NCI-H82 treated with DMSO at 0.1 percent for 48 hours (cell line): Measurements from ENCODE around the gene ADIRF.
A peak's percentile ranks its signal among the peaks of the same experiment; 100 is the strongest.

Source experiments
- DNase-seq: peaks from one replicate; lab custom pipeline; 2025; ENCODE audit not compliant: unreplicated experiment; lab: John Stamatoyannopoulos, UW

Gene ADIRF

DNA sequence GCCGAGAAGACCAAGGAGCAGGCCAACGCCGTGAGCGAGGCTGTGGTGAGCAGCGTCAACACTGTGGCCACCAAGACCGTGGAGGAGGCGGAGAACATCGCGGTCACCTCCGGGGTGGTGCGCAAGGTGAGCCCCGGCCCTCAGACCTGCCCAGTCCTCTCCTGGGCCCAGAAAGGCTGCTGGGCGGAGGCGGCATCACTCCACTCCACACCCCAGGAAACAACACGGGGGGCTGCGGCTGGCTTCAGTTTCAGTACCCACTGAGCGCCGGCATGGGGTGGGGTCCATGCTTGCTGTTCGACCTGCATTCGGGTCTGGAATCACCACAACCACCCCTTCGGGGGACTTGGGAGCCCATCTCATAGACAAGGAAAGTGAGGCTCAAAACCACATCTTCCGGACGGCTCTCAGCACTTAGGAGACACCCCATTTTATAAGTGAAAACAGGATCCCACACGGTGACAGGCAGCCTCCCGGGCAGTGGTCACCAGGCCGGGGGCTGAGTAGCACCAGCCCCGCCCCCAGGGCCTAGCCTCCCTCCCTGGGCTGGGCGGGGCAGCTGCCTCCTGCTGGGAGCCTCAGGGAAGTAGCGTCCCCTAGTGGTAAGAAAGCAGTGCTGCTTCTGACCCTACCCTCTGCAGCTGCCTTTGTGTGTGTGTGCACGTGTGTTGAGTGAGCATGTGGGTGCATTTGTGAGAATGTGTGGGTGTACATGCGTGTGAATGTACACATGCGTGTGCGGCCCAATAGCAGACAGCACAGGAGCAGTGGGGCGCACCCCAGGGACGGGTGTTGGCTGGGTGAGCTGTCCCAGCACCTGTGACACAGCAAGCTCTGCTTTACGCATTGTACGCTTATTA is 8.0 kb upstream of the ADIRF start:
- DNase-seq = peak; percentile 39

DNA sequence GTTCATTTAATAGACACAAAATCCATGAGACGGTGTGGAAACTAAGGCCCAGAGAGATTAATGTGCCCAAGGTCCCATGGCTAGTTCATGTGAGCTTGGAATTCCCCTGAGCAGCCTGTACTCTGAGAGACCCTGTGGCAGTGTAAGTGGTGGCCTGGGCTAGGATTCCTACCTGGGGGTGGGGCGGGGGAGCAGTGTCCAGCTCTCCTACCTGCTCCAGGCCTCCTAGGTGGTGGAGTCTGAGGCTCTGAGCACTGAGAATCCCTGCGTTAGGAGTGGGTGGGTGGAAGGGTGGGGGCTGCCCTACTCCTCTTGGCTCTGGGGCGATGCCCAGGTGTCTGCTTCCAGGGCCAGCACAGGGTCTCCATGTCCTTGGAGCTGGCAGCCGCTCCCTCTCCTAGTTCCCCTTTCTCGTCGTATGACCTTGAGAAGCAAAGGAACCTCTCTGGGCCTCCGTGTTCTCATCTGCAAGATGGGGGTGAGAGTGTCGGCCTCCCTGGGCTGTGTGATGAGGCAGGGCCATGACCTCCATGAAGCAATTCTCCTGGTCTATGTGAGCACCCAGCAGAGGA is 7.3 kb upstream of the ADIRF start:
- no peak for DNase-seq

DNA sequence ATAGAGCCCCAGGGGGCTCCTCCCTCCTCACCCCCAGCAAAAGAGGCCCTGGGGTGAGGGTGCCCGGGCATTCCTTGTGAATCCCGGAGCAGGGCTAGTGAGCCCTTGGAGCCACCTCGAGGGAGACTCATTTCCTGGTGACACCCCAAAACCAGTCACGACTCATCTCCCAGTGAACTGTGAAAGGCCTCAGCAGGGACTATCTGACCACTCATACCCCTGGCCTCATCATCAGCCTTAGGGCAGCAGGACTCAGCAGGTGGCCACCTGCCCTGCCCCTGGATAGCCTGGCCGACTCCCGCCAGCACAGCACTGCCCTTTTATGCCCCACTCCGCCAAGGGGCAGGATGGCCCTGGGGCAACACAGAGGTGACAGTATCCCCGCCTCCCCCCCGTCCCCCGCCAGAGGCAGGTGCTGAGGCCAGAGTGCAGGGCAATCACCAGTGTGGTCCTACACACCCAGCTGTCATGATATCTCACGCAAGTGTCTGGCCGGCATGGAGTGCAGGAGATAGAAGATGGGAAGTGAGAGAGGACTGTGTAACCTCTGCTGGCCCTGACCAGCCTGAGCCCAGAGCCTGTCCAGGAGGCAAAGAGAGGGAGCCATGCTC is 6.7 kb upstream of the ADIRF start:
- DNase-seq = no peak

DNA sequence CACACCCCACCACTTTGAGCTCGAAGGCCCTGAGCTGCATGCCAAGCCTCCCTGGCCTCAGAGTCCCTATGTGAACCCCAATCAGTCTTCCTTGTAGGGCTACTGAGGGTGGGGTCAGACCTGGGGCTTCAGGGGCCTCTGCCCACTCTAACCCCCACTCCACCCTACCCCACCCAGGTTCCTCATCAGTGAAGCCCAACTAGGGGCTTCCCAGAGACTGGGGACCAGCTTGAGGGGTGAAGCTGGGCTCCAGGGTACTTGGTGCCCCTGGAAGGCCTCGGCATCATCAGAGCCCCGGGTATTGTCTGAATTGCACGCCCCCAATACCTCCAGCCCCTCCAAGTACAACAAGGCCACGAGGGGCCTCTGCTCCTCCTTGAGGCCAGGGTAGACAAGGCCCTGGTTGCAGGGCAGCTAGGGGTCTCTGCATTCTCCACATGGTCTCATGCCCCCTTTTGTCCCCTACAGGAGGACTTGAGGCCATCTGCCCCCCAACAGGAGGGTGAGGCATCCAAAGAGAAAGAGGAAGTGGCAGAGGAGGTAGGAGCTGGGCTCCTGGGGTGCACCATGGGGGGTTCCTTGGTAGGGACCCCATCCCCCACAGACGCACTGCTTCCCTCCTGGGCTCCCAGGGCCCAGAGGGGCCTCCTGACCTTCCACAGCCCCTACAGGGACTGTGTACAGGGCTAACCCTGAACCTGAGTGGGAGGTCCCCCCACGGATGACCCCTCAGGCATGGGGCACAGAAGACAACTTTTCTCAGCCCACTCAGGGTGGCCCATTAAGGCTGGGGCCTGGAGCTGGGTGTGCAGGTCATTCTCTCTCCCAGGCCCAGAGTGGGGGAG is 5.9 kb upstream of the ADIRF start:
- DNase-seq = no peak

DNA sequence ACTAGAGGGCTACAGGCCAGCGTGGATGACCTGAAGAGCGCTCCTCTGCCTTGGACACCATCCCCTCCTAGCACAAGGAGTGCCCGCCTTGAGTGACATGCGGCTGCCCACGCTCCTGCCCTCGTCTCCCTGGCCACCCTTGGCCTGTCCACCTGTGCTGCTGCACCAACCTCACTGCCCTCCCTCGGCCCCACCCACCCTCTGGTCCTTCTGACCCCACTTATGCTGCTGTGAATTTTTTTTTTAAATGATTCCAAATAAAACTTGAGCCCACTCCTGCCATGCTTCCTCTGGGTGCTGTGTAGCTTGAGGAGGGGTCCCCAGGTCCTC is 5.3 kb upstream of the ADIRF start:
- DNase-seq = no peak

DNA sequence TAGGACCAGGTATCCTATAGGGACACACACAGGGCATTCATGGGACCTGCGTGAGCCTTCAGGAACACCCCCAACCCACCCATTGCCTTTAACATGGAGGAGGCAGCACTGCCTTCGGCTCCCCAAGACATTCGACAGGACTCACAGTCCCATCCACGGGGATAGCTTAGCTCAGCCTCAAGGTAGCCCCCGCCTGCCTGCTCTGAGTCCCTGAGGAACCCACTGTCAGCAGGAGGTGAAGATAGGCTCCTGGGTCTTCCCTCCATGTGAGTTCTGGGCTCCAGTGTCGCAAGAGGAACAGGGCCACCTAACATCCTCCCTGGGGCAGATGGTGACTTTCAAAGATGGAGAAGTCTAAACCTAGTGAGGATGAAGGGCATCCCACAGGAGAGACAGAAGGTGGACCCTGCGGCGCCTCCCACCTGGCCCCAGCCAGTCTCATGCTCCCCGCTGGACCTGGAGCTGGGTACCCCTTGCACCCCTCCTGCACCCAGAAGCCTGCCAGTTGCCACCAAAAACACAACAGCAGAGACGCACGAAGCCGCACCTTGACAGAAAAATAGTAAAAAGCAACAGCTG is 4.9 kb upstream of the ADIRF start:
- DNase-seq = no peak

DNA sequence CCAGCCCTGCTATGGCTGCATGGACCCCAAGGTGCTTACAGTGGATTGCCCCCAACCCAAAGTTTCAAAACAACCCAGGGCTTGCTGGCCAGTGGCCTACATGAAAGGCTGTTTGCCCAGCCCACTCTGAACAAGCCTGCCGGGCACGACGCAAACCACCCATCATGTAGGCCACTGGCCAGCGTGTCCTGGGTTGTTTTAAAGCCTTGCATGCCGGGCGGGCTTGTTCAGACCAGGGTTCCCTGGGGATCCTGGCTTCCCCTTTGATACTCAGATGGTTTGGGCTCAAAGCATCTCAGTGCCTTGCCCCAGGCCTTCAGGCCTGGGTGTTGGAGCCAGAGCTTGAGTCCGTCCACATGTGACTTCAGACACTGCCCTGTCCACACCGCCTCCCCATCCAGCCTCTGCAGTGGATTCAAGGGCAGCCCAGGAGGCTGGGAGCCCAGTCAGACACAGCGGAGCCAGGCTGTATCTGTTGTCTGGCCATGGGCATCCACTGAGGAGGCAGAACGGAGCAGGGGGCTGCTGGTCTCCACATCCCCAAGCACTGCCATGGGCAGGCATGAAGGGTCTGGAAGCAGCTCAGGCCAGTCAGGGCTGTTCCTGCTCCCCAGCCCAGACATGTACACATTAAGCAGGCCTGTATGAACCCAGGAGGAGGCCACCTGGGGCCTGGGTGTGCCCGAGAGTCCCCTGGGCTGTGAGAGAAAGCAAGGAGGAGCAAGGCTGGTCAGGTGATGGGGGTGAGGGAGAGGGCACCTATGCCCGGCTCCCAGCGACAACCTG is 4.0 kb upstream of the ADIRF start:
- no peak for DNase-seq

DNA sequence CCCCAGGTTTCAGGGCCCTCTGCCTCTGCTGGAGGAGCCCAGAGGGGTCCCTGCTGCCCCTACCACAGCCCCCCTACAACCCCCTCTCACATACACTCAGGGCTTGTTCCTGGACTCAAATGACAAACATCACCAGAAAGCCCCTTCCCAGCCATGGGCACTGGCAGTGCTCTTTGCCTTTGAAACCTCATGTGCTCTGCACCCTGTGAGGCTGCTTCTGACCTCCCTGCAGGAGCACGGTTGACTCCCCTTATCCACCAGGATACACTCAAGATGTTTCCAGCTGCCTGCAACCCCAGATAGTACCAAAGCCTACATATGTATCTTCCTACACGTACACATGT is 3.5 kb upstream of the ADIRF start:
- DNase-seq = no peak

DNA sequence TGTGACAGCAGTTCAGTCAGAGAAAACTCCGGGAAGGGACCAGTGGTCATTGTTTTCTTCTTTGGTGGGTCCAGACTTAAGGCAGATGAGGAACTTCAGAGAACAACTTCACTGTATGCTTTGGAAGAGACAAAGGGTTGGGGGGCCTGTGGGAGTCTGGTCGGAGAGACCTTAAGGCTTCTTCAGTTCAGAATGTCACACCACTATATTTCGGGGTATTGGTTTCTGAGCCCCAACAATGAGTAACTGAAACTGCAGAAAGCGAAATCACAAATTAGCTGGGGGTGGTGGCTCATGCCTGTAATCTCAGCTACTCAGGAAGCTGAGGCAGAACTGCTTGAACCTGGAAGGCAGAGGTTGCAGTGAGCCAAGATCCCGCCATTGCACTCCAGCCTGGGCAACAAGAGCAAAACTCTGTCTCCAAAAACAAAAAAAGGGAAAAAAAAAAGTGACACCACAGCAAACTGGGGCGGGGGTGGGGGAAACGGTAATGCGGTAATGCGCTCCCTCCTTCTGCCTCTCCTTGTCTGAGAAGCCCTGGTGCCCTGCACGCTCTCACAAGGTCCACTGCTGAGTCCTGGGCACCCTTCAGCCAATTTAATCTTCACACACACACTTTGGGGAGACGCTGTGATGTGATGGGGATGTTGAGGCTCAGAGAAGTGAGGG is 2.2 kb upstream of the ADIRF start:
- no peak for DNase-seq

DNA sequence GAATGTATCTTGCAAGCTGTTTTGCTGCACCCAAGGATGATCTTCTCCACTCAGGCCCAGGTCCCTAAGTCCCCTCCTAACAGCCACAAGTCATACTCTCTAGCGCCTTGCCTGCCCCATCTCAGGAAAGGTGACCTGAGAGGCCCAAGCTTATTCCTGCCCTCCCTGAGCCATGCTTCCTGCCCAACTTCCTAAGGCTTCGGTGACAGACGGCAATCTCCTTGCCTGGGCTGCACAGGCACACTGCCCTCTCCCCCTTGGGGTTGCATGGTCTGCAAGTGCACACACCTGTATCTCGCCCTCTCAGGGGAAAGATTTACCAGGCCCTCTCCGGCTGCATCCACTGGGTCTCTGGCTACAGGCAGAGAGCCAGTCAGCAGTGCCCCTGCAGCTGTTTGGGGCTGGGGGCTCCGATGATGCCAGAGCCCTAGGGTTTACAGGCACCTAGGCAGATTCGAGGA is 771 bp upstream of the ADIRF start:
- DNase-seq = no peak

DNA sequence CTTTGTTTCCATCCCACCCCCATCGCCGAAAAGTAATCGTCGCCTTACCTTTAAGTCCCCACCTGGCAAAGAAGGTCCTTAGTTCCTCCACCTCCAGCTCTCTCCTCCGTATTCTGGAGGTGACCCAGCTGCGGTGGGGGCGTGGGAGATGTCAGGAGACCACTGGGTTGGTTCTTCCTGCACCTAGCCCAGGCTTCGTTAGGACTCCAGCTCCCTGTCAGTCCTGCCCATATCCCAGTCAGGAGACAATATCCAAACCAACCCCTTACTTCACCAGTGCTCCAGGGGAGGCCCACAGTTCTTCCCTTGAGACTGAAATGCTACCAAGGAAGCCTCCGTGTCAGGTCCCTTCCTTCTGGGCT is 693 bp downstream of the ADIRF start:
- DNase-seq = no peak

DNA sequence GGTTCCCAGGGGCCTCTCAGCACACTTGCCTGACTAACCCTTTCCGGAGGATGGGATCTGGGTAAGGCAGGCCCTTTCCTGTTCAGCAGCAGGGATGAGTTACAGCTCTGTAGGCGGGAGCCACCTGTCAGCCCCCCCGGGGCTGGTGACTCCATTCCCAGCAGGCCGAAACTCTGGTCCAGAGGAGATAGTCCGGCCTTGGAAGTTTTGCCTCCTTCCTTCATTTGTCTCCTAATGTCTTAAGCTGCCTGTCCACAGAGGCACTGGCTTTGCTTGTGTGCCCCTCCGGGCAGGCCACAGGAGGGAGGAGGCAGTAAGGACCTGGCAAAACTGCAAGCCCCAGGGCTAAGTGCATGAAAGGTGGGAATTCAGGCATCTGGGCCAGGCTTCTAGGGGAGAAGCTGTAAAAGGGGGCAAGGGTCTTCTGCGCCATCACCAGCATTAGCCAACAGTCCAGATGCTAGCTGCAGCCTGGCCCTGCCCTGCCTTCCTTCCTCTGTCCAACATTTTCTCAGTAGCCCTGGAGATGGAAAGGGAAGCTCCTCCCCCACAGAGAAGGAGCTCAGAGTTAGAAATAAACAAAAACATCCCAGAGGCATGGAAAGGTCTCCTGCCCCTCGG is 1.2 kb downstream of the ADIRF start:
- DNase-seq = no peak

DNA sequence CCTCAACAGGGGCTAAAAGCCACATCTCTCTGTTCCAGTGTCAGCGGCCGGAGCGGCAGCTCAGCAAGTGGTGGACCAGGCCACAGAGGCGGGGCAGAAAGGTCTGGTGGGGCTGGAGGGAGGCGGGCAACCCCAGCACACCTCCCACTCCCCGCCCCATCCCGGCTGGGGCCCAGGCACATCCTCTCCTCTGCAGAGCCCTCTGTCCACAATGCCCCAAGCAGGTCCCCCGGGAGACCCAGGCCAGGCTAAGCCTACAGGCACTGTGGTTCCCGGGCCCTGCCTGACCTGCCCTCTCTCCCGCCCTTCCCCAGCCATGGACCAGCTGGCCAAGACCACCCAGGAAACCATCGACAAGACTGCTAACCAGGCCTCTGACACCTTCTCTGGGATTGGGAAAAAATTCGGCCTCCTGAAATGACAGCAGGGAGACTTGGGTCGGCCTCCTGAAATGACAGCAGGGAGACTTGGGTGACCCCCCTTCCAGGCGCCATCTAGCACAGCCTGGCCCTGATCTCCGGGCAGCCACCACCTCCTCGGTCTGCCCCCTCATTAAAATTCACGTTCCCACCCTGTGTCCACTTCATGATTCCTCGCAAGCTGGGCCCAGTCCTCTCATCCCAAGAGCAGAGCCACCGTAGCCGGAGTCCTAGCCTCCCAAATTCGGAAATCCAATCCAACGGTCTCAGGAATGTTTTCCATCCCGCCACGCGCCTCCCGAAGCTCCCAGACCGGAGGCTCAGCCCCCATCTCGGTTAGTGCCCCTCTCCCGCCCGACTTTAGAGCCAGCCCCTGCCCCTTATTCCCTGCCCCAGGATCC is 2.1 kb downstream of the ADIRF start:
- no peak for DNase-seq

DNA sequence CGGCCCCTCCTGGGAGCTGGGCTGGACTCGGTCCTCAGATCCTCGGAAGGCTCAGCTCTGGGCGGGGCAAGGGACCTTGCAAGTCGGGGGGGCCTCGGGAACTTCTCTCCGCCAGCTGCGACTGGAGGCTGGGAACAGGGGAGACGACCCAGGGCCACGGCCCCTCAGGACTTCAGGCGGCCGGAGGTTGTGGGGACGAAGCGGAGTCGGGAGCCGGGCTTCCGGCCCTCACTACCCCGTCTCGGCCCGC is 2.6 kb downstream of the ADIRF start:
- DNase-seq = no peak

DNA sequence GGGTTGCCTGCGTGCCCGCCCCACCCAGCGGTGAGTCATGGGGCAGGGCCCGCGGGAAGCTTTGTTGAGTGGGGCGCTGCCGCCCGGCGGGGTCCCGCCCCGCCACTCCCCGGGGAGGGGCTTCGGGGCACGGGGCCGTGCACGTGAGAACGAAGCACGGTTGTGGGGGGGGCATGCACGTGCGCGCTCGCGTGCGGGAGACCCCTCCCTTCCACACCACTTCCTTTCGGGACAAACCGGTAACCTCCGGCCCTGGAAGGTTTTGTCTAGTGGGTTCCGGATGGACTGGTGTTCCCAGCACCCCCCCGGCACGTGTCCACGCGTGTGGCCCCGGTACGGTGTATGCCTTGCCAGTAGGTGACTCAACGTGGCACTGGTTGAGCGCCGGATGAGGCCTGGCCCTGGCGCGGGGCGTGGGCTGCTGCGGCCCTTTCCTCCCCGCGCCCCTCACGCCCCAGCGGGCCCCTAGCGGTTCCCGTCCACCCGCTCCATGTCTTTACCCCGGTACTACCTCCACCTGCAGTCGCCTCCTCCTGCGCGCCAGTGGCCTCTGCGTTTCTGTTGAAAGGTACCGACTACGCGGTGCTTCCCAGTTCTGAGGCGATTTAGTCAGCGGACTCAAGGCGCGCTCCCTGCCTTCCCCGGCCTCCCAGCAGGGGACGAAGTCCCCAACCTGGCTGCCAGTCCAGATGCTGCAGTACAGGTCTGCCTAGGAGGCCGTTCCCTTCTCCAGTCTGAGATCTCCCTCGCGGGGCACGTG is 3.1 kb downstream of the ADIRF start:
- DNase-seq = no peak

DNA sequence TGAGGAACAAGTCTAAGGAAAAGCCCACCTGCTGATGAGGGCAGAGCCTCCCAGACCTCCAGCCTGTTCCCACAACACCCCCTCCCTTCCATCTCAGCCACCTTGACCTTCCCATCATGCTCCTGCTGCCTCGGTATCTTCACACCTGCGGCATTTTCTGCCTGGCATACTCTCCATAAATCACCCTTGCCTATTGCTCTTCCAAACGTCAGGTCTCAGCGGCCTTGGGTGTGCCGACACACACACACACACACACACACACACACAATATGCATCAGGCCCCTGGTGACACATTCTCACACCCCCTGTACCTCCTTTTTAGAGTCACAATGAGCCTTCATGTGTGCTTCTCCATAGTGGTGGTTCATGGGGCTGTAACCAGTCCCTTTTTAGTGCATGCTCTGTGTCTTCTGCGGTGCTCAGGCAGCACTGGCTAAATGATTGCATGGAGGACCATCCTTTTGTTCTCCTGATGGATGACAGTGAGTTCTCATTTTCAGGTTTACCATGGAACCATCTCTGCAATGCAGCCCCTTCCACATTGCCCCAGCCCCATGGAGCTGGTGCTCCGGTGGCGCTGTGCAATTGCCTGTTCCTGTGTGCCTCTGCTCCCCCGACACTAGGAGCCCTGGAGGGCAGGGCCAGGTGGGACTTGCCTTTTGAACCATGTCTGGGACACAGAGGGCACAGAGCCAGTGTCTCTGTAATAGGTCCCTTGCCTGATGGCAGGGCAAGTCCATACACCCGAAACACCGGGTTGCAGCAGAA is 4.5 kb downstream of the ADIRF start:
- no peak for DNase-seq

DNA sequence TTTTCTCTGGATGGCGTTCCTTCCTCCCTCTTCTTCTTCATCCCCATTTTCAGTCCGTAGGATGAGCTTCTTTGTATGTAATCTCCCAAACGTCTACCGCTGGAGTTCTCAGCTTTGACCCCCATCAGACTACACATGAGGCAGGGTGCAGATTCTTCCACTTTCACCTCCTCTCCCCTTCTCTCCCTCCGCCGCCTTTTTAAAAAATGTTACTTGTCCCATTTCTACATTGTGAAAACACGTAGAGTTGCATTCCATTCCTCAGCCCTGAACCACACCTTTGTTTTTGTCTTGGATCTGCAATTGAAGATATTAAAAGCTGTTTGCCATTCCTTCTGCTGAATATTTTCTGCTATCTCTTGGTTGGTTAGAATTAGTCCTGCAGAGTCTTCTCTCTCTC is 6.2 kb downstream of the ADIRF start:
- DNase-seq = no peak
